CD4-positive, alpha-beta T cell treated with Interleukin-4 for 4 hours (primary cell): ENCODE data around the gene AFG3L2.
"Not testable (repeated sequence)": the region's sequence is repeated elsewhere in the genome, so short reads cannot be mapped to it uniquely, and the experiment has no call there.

Source experiments
- DNase-seq: peaks from one replicate; pipeline ENCODE4 v3.0.0-alpha.2; 2020

Gene AFG3L2

GRCh38 chr18:12394428-12394827 is 17.4 kb upstream of the AFG3L2 start:
- no peak for DNase-seq

GRCh38 chr18:12393998-12394397 is 17.0 kb upstream of the AFG3L2 start:
- DNase-seq = no peak

DNA sequence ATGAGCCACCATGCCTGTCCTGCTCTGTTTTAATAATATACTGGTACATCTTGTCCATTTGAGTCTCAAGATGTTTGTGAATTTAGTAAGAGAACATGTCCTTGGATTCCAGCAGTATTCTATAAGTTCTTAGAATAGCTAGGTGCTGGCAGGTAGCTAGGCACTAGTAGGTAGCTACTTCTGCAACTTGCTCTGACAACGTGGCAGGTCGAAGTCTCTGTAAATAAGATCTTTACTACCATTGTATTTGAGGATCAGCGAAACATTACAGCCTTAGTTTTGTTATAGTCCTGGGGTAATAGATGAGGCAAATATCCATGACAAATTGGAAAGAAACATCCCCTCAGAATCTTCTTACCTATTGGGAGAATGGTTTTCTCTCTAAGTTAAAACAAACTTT is 16.5 kb upstream of the AFG3L2 start:
- no peak for DNase-seq

DNA sequence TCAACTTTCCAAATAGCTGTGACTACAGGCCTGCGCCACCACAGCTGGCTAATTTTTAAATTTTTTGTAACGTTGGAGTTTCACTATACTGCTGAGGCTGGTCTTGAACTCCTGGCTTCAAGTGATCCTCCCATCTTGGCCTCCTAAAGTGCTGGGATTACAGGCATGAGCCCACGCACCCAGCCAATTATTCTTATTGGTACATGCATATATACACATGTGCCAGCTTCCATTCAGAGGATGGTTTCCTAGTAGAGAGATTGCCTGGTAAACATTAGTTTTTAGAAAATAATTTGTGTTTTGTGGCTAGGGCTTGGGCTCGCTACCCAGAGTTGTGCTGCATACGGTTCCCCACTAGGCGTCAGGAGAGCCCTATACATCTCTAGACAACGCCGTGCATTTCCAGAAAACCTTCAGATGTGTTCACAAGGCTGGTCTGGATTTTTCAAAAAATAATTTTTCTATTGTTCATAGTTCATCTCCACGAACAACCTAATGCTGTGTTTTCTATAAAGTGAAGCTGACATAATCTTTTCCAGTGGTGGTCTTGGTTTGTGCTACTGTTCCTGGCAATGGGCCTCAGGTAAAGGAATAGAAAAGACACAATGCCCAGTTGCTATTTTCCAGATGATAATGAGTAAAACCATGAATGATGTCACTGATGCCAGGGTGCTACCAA is 14.6 kb upstream of the AFG3L2 start:
- peak; percentile 47 for DNase-seq

DNA sequence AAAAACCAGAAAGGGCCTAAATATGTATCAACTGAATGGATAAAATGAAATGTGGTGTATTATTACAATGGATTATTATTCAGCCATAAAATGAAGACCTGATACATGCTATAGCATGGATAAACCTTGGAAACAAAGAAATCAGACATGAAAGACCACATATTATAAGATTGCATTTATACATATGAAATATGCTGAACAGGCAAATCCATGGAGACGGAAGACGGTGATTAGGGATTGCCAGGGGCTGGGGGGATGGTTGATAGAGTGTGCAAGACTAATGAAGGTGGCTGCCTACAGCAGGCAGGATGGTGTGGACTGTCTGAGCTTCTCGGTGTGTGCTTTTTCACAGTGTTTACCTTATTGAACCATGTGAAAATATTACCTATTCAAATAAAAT is 11.4 kb upstream of the AFG3L2 start:
- no peak for DNase-seq

GRCh38 chr18:12384261-12384660 is 7.2 kb upstream of the AFG3L2 start:
- DNase-seq = no peak

DNA sequence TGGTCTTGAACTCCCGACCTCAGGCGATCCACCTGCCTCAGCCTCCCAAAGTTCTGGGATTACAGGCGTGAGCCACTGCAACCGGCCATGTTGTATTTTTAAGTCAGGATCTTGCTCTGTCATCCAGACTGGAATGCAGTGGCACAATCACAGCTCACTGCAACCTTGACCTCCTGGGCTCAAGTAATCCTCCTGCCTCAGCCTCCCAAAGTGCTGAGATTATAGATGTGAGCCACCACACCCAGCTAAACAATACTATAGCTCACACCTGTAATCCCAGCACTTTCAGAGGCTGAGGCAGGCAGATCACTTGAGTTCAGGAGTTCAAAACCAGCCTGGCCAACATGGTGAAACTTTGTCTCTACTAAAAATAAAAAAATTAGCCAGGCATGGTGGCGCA is 6.7 kb upstream of the AFG3L2 start:
- DNase-seq = not testable (repeated sequence)

DNA sequence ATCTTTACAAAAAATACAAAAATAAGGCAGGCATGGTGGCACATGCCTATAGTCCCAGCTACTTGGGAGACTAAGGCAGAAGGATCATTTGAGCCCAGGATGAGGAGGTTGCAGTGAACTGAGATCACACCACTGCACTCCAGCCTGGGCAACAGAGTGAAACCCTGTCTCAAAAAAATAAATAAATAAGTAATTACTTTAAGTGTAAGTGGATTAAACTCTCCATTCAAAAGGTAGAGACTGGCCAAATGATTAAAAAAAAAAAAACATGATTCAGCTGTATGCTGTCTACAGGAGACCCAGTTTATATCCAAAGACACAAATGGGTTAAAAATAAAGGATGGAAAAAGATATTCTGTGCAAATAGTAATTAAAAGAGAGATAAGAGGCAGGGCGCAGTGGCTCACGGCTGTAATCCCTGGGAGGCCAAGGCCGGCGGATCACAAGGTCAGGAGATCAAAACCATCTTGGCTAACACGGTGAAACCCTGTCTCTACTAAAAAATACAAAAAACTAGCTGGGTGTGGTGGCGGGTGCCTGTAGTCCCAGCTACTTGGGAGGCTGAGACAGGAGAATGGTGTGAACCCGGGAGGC is 5.3 kb upstream of the AFG3L2 start:
- DNase-seq = not testable (repeated sequence)

GRCh38 chr18:12378198-12378558 is 1.2 kb upstream of the AFG3L2 start:
- DNase-seq = not testable (repeated sequence)

DNA sequence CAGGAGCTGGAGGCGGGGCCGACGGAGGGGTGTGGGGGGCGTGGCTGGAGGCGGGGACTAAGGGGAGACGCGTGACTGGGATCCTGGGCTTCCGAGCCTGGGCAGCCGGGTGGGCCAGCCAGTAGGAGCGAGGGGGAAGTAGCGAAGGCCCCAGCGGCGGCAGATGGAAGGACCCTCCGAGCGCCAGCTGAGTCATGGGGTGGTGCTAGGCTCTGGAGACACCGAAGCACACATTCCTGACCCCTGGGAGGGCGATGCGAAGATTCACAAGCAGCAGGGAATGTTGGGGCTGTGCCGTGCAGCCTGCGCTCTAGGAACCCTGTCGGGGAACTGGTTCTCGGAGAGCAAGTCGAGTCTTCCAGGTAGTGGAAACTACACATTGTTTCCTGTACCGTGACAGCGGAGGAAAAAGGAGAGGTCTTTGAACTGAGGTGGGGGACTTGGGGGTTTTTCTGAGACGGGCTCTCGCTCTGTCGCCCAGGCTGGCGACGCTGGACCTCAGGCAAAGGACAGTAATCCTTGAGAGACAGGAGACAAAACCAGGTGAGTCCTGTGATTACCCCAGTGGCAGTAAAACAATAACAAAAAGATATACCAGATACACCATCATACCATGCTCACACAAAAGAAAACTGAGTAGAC is 650 bp upstream of the AFG3L2 start:
- no peak for DNase-seq

- no peak for DNase-seq
These were observed 833 bp downstream of the AFG3L2 start for GRCh38 chr18:12376034-12376753.

DNA sequence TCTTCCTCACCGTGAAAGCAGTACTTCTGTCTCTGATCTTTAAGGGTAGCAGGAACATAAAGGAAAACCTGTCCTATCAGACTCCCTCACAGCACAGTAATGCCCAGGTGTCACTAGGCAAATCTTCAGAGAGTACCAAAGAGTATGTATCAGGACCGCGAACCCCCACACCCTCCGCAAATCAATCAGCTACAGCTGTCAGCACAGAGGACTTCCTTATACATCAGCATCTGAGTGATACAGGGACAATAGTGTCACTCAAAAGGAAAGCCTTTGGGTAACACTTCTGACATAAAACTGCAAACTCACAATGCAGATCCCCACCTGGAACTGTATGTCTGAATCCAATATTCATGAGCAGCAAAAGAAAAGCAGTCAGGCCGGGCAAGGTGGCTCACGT is 2.6 kb downstream of the AFG3L2 start:
- DNase-seq = no peak

DNA sequence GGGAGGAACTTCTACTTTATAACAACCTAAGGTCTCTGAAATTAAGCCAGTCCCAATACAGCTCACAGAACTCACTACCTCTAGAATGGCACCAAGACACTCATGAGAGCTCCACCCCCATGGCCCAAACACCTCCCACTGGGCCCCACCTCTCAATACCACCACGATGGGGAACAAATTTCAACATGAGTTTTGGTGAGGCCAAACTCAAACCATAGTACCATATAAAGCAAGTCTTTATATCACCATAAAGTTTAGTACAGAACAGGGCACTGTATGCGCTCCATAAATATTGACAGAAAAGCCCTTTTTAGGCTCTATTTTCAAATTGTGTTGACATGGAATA is 3.3 kb downstream of the AFG3L2 start:
- no peak for DNase-seq

- no peak for DNase-seq
These were observed 3.8 kb downstream of the AFG3L2 start for GRCh38 chr18:12373116-12373770.

DNA sequence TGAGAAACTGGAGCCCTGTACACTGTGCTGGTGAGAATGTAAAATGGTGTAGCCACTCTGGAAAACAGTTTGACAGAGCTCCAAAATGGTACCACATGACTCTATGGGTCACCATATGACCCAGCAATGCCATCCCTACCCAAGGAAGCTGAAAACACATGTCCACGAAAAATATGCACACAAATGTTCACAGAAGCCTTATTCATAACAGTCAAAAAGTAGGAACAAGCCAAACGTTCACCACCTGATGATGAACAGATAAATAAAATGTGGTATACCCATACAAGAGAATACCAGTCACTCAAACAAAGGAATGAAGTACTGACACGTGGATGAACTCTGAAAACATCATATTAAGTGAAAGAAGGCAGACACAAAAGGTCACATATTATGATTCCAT is 4.6 kb downstream of the AFG3L2 start:
- DNase-seq = no peak

DNA sequence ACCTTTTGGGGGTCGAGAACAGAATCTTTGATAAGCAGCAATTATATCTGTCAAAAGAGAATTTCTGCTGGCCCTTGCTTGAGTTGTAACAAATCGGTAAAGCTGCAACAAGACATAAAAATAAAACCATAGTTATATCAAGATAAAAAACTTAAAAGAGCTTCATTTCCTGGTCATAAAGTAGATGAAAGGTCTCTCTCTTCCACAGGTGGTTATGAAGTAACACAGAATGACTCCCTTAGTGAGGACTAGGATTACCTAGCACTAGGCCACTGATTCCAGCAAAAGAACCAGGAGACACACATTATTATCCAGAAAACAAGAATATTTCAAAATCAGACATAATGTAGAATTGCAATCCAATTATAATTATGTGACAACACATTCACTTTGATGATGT is 5.4 kb downstream of the AFG3L2 start:
- no peak for DNase-seq

GRCh38 chr18:12369211-12369610 is 7.8 kb downstream of the AFG3L2 start:
- no peak for DNase-seq

- DNase-seq = no peak
These were observed 10.2 kb downstream of the AFG3L2 start for GRCh38 chr18:12366784-12367183.

DNA sequence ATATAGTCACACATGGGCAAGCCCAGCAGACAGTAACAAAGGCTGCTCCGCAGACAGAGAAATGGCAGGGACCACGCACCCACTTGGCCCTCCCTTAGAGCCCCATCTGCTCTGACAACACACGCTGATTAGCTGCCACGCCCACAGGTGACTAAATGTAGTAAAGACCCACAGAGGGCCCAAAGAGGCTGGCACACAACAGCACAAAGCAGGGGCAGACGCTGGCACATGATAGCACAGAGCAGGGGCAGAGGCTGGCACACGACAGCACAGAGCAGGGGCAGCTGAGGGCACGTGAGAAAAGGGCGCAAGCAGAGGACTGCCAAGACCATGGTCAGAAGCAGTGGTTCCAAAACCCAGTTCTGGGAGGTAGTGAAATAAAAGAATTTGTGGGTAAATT is 10.6 kb downstream of the AFG3L2 start:
- no peak for DNase-seq

- no peak for DNase-seq
These were observed 14.4 kb downstream of the AFG3L2 start for GRCh38 chr18:12362473-12363174.

- no peak for DNase-seq
These were observed 15.2 kb downstream of the AFG3L2 start for GRCh38 chr18:12361770-12362378.

- DNase-seq = no peak
These were observed 17.5 kb downstream of the AFG3L2 start for GRCh38 chr18:12359515-12359927.
